OCI-LY7 (cell line): ENCODE measurements around the gene NKX2-2. TPM values are rescaled to one million over a fixed set of nuclear protein-coding genes. Genes with fewer than 3 reads are reported as not detected.
A peak's percentile ranks its signal among the peaks of the same experiment; 100 is the strongest.
"Not testable (repeated sequence)": the region's sequence is repeated elsewhere in the genome, so short reads cannot be mapped to it uniquely, and the experiment has no call there.

Experiments
- BruUV-seq: library from RNA; stranded (reverse); fragments of 400-500 nt; replicated peaks from 2 replicates; lab custom pipeline; 2021; lab: Mats Ljungman, UMichigan
- CTCF ChIA-PET: fragments of 300-600 bp; sonication (Branson Sonifier 250); formaldehyde crosslinking; loops from one replicate; lab custom pipeline; 2022; ENCODE audit warnings: antibody characterized with exemption; ENCODE audit not compliant: unreplicated experiment; lab: Charles Lee
- POLR2A ChIA-PET: fragments of 300-600 bp; sonication (Branson Sonifier 250); formaldehyde crosslinking; loops from one replicate; lab custom pipeline; 2022; ENCODE audit warnings: antibody characterized with exemption; lab: Charles Lee
- DNase-seq: peaks from one replicate; pipeline ENCODE4 v3.0.0-alpha.2; 2015; ENCODE audit warnings: low spot score
- H2AFZ ChIP-seq: fragments of 200-600 bp; sonication (generic), shearing (Covaris generic); 2 replicates; pipeline ENCODE4 v1.6.1; 2014; ENCODE audit warnings: mild to moderate bottlenecking, antibody characterized with exemption, low read length, moderate library complexity
- H3K27ac ChIP-seq: fragments of 200-600 bp; sonication (generic); 2 replicates; pipeline ENCODE4 v1.5.1; 2014; ENCODE audit warnings: mixed run types, low read depth, mild to moderate bottlenecking, moderate library complexity, low read length, inconsistent platforms; ENCODE audit not compliant: poor library complexity, severe bottlenecking
- H3K36me3 ChIP-seq: fragments of 200-600 bp; sonication (generic); 2 replicates; pipeline ENCODE4 v1.6.1; 2014; ENCODE audit warnings: mild to moderate bottlenecking, antibody characterized with exemption, low read length, moderate library complexity, mixed read lengths; ENCODE audit not compliant: insufficient read depth
- H3K4me1 ChIP-seq: fragments of 200-600 bp; sonication (generic); 2 replicates; pipeline ENCODE4 v1.5.1; 2014; ENCODE audit warnings: mild to moderate bottlenecking, low read length; ENCODE audit not compliant: insufficient read depth, poor library complexity, severe bottlenecking
- H3K4me2 ChIP-seq: fragments of 200-600 bp; sonication (generic); 2 replicates; pipeline ENCODE4 v1.6.1; 2014; ENCODE audit warnings: mild to moderate bottlenecking, low read length
- H3K4me3 ChIP-seq: fragments of 200-600 bp; sonication (generic); 2 replicates; pipeline ENCODE4 v1.5.1; 2014; ENCODE audit warnings: mild to moderate bottlenecking, low read depth, low read length; ENCODE audit not compliant: poor library complexity, severe bottlenecking
- H3K79me2 ChIP-seq: fragments of 200-600 bp; sonication (generic); 2 replicates; pipeline ENCODE4 v1.6.1; 2016; ENCODE audit warnings: low read depth, mild to moderate bottlenecking, low read length, moderate library complexity, mixed read lengths; ENCODE audit not compliant: insufficient read depth
- H3K9me2 ChIP-seq: fragments of 200-600 bp; sonication (generic); 2 replicates; pipeline ENCODE4 v1.6.1; 2016; ENCODE audit warnings: mild to moderate bottlenecking, low read length, mixed read lengths; ENCODE audit not compliant: insufficient read depth
- H3K9me3 ChIP-seq: fragments of 200-600 bp; sonication (generic); 2 replicates; pipeline ENCODE4 v1.6.1; 2014; ENCODE audit warnings: mild to moderate bottlenecking, mixed run types, low read length, mixed read lengths
- H4K20me1 ChIP-seq: fragments of 200-600 bp; sonication (generic); 2 replicates; pipeline ENCODE4 v1.6.1; 2014; ENCODE audit warnings: mild to moderate bottlenecking, antibody characterized with exemption, low read length, moderate library complexity, mixed read lengths; ENCODE audit not compliant: insufficient read depth
- EZH2phosphoT487 ChIP-seq: fragments of 200-600 bp; sonication (generic); IDR thresholded peaks from 2 replicates; pipeline ENCODE4 v1.6.1; 2018; ENCODE audit warnings: low read depth, borderline replicate concordance, mild to moderate bottlenecking, mixed run types, antibody characterized with exemption, low read length, moderate library complexity, mixed read lengths
- intact Hi-C: fragments of 100-400 bp; cut with micrococcal nuclease; formaldehyde crosslinking; loops from one replicate; pipeline ENCODE4 v1.10.0; 2022; ENCODE audit not compliant: unreplicated experiment
- total RNA-seq, 2 experiments: library from RNA; depleted of rRNA in 1 of 2; stranded (reverse); fragments of >200 nt in 1 of 2; shearing (Covaris generic) in 1 of 2; gene quantifications; 2 replicates each; pipeline ENCODE4 v1.2.3, GENCODE V29; 2014 to 2022
- TF ChIP-seq, protein P1 (sequence below): fragments of 200-600 bp; sonication (generic); conservative IDR thresholded peaks from 2 replicates; pipeline ENCODE4 v1.5.1; 2014; ENCODE audit warnings: mild to moderate bottlenecking, antibody characterized with exemption, low read length, moderate library complexity, mixed read lengths

NKX2-2 gene
- total RNA-seq, 2 experiments from 2014 or later, result not detected

DNA sequence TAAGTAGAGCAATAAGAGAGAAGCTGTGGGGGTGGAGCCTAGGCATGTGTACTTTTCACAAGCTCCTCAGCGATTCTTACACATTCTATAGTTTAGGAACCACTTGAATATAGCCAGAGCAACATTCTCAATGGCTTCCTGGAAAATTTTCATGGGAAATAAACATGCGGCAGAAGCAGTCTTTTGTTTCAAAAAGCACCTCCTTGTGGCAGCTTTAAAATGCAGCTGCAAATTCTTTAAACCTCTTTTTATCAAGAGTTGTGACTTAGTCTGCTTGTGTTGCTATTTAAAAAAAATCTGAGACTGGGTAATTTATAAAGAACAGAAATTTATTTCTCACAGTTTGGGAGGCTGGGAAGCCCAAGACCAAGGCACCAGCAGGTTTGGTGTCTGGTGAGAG is 23.8 kb downstream of the NKX2-2 start:
- H3K4me2 ChIP-seq, result no peak overlapping the region
- H3K9me3 ChIP-seq, result no peaks in the 10 kb centered on the region
- DNase-seq, result no peak
- no peak overlapping the region for H3K27ac ChIP-seq
- ChIA-PET POLR2A (no interaction called here), CTCF (no interaction called here)
- intact Hi-C loops, result no loop called here
- no TSS peak for BruUV-seq
- TF ChIP-seq EZH2phosphoT487, result no peak
- TF ChIP-seq, protein P1, sequence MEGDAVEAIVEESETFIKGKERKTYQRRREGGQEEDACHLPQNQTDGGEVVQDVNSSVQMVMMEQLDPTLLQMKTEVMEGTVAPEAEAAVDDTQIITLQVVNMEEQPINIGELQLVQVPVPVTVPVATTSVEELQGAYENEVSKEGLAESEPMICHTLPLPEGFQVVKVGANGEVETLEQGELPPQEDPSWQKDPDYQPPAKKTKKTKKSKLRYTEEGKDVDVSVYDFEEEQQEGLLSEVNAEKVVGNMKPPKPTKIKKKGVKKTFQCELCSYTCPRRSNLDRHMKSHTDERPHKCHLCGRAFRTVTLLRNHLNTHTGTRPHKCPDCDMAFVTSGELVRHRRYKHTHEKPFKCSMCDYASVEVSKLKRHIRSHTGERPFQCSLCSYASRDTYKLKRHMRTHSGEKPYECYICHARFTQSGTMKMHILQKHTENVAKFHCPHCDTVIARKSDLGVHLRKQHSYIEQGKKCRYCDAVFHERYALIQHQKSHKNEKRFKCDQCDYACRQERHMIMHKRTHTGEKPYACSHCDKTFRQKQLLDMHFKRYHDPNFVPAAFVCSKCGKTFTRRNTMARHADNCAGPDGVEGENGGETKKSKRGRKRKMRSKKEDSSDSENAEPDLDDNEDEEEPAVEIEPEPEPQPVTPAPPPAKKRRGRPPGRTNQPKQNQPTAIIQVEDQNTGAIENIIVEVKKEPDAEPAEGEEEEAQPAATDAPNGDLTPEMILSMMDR, result peak; percentile 36; the same call in 1 of the 2 replicates
- H2AFZ ChIP-seq, result no peak overlapping the region
- H3K4me3 ChIP-seq, result no peak overlapping the region
- H3K9me2 ChIP-seq, result no peaks in the 10 kb centered on the region
- H3K4me1 ChIP-seq, result no peaks in the 10 kb centered on the region
- H4K20me1 ChIP-seq, result no peaks in the 10 kb centered on the region
- H3K36me3 ChIP-seq, result no peaks in the 10 kb centered on the region
- H3K79me2 ChIP-seq, result no peaks in the 10 kb centered on the region

DNA sequence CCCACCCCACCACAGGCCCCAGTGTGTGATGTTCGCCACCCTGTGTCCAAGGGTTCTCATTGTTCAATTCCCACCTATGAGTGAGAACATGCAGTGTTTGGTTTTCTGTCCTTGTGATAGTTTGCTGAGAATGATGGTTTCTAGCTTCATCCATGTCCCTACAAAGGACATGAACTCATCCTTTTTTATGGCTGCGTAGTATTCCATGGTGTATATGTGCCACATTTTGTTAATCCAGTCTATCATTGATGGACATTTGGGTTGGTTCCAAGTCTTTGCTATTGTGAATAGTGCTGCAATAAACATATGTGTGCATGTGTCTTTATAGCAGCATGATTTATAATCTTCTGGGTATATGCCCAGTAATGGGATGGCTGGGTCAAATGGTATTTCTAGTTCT is 33.7 kb downstream of the NKX2-2 start:
- intact Hi-C loops, H2AFZ ChIP-seq, H3K4me2 ChIP-seq, H3K4me3 ChIP-seq, DNase-seq, H3K36me3 ChIP-seq, H3K4me1 ChIP-seq, H3K9me2 ChIP-seq, H4K20me1 ChIP-seq, CTCF ChIA-PET, BruUV-seq, H3K79me2 ChIP-seq, H3K27ac ChIP-seq, H3K9me3 ChIP-seq, POLR2A ChIA-PET: not testable (repeated sequence)

DNA sequence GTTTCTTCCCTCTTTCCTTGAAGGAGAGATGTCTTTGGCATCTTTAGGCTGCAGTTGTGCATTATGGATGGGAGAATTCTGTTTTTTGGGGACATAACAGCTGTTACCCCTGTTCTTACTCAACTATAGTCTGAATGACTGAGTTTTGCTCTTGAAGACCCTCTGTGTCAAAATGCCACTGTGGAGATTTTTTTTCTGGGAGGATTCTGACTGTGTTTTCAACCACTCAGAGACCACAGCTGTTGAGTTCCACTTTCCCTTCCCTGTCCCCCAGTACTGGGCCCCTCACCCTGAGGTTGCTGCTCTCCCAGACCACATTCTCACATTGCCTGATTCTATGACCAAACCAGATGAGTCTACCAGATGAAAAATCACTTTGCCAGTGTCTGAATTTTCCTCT is 48.1 kb downstream of the NKX2-2 start:
- H3K27ac ChIP-seq, result no peak overlapping the region
- BruUV-seq, result no TSS peak
- no peaks in the 10 kb centered on the region for H3K4me1 ChIP-seq
- H3K4me3 ChIP-seq, result no peak overlapping the region
- TF ChIP-seq, protein P1, result no peak
- no peak for TF ChIP-seq EZH2phosphoT487
- no peaks in the 10 kb centered on the region for H3K9me3 ChIP-seq
- H3K4me2 ChIP-seq, result no peak overlapping the region
- no peak for DNase-seq
- no peaks in the 10 kb centered on the region for H3K36me3 ChIP-seq
- no peak overlapping the region for H2AFZ ChIP-seq
- intact Hi-C loops, result no loop called here
- CTCF ChIA-PET, result no interaction called here
- POLR2A ChIA-PET, result interaction anchor here (1.2 kb wide), 1 partner anchor 8 kb away, joined by 6 read pairs; no protein-coding TSS in a partner anchor
- H3K79me2 ChIP-seq, result no peaks in the 10 kb centered on the region
- H4K20me1 ChIP-seq, result no peaks in the 10 kb centered on the region
- no peaks in the 10 kb centered on the region for H3K9me2 ChIP-seq
